Sigmoid colon (tissue), 4 donors: ENCODE measurements around the gene CNNM2.

ENCODE experiments used
- EP300 ChIP-seq, 4 donors: sonication (generic); formaldehyde crosslinking; IDR thresholded peaks; one replicate each; pipeline ENCODE4 v1.6.1; 2017; ENCODE audit warnings: antibody characterized with exemption in 4 of 4
- POLR2A ChIP-seq, 2 donors: fragments of 450-650 bp; IDR thresholded peaks; one replicate each; pipeline ENCODE4 v1.6.1; 2016; ENCODE audit warnings: antibody characterized with exemption in 2 of 2, mild to moderate bottlenecking in 2 of 2, moderate library complexity in 2 of 2
- POLR2AphosphoS5 ChIP-seq, 4 donors: sonication (generic); formaldehyde crosslinking; IDR thresholded peaks; one replicate each; pipeline ENCODE4 v1.6.1; 2017; ENCODE audit warnings: antibody characterized with exemption in 4 of 4
- TF ChIP-seq, protein P1 (sequence below), 4 experiments: fragments of 450-650 bp in 3 of 4; fragments of 200-600 bp in 1 of 4; IDR thresholded peaks; one replicate each; pipeline ENCODE4 v1.5.1; 2016 to 2019; ENCODE audit warnings: antibody characterized with exemption in 4 of 4, mild to moderate bottlenecking in 3 of 4, moderate library complexity in 2 of 4

- TF ChIP-seq, protein P1, sequence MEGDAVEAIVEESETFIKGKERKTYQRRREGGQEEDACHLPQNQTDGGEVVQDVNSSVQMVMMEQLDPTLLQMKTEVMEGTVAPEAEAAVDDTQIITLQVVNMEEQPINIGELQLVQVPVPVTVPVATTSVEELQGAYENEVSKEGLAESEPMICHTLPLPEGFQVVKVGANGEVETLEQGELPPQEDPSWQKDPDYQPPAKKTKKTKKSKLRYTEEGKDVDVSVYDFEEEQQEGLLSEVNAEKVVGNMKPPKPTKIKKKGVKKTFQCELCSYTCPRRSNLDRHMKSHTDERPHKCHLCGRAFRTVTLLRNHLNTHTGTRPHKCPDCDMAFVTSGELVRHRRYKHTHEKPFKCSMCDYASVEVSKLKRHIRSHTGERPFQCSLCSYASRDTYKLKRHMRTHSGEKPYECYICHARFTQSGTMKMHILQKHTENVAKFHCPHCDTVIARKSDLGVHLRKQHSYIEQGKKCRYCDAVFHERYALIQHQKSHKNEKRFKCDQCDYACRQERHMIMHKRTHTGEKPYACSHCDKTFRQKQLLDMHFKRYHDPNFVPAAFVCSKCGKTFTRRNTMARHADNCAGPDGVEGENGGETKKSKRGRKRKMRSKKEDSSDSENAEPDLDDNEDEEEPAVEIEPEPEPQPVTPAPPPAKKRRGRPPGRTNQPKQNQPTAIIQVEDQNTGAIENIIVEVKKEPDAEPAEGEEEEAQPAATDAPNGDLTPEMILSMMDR (IDR thresholded peaks at IDR 0.05): no peak
- no peak for TF ChIP-seq POLR2A (IDR thresholded peaks at IDR 0.05)
- no peak for TF ChIP-seq POLR2AphosphoS5 (IDR thresholded peaks at IDR 0.05)
- no peak for TF ChIP-seq EP300 (IDR thresholded peaks at IDR 0.05)
These were observed 212.8 kb downstream of the CNNM2 start for GRCh38 chr10:103130910-103131309.
